SJCRH30 (cell line): ENCODE measurements around the gene OR2V2. TPM values are rescaled to one million over a fixed set of nuclear protein-coding genes. Genes with fewer than 3 reads are reported as not detected.

ENCODE experiments used
- DNase-seq, 2 experiments: peaks; one replicate each; pipeline ENCODE4 v3.0.0-alpha.2; 2015 to 2020
- H3K27ac ChIP-seq: fragments of 250-450 bp; sonication (Bioruptor Pico); 2 replicates; pipeline ENCODE4 v1.5.1; 2020; ENCODE audit warnings: mild to moderate bottlenecking, moderate library complexity
- H3K27me3 ChIP-seq: fragments of 250-450 bp; sonication (Bioruptor Pico); 2 replicates; pipeline ENCODE4 v1.5.1; 2020; ENCODE audit warnings: mild to moderate bottlenecking, moderate library complexity
- H3K36me3 ChIP-seq: fragments of 250-450 bp; sonication (Bioruptor Pico); 2 replicates; pipeline ENCODE4 v1.5.1; 2020; ENCODE audit warnings: mild to moderate bottlenecking, moderate library complexity
- H3K4me1 ChIP-seq: fragments of 250-450 bp; sonication (Bioruptor Pico); 2 replicates; pipeline ENCODE4 v1.5.1; 2020; ENCODE audit warnings: mild to moderate bottlenecking, moderate library complexity
- H3K4me3 ChIP-seq: fragments of 250-450 bp; sonication (Bioruptor Pico); 2 replicates; pipeline ENCODE4 v1.5.1; 2020; ENCODE audit warnings: mild to moderate bottlenecking, moderate library complexity
- H3K9me3 ChIP-seq: fragments of 250-450 bp; sonication (Bioruptor Pico); replicated peaks from 2 replicates; pipeline ENCODE4 v1.5.1; 2020; ENCODE audit warnings: mild to moderate bottlenecking, moderate library complexity
- total RNA-seq: library from RNA; depleted of rRNA; stranded (reverse); fragments of >200 nt; shearing (Covaris generic); gene quantifications from 2 replicates; pipeline ENCODE4 v1.2.3, GENCODE V29; 2014; rRNA removed

Gene OR2V2
- total RNA-seq, 1 experiment from 2014 or later = not detected

GRCh38 chr5:181205761-181206649 lies 58.6 kb downstream of the OR2V2 start:
- H3K27me3 ChIP-seq = no peaks in the 10 kb centered on the region
- no peaks in the 10 kb centered on the region for H3K9me3 ChIP-seq
- H3K4me1 ChIP-seq = no peaks in the 10 kb centered on the region
- H3K4me3 ChIP-seq = peak overlapping the region; percentile 72
- H3K36me3 ChIP-seq = no peaks in the 10 kb centered on the region
- peak; percentile 54 to 61 for DNase-seq
- peak overlapping the region; percentile 2; the same call in 1 of the 2 replicates for H3K27ac ChIP-seq

GRCh38 chr5:181207214-181207959 lies 60.0 kb downstream of the OR2V2 start:
- H3K4me3 ChIP-seq = peak overlapping the region; percentile 72
- peak overlapping the region; percentile 55 for H3K27ac ChIP-seq
- no peaks in the 10 kb centered on the region for H3K36me3 ChIP-seq
- no peaks in the 10 kb centered on the region for H3K9me3 ChIP-seq
- peak; percentile 86 to 93 for DNase-seq
- H3K4me1 ChIP-seq = no peaks in the 10 kb centered on the region
- no peaks in the 10 kb centered on the region for H3K27me3 ChIP-seq

- H3K4me3 ChIP-seq = peak overlapping the region; percentile 72
- H3K36me3 ChIP-seq = no peaks in the 10 kb centered on the region
- no peaks in the 10 kb centered on the region for H3K9me3 ChIP-seq
- H3K27ac ChIP-seq = no peak overlapping the region
- DNase-seq = no peak
- H3K4me1 ChIP-seq = no peaks in the 10 kb centered on the region
- H3K27me3 ChIP-seq = no peaks in the 10 kb centered on the region
Observed at GRCh38 chr5:181207960-181208253, 60.5 kb downstream of the OR2V2 start.

Other genes with a start within 250 kb of the OR2V2 start
- gene BTNL8, start 248.4 kb upstream of the OR2V2 start, total RNA-seq = not detected in 2 replicates
- gene BTNL3, start 158.7 kb upstream of the OR2V2 start, total RNA-seq = not detected in 2 replicates
- gene BTNL9, start 107.3 kb upstream of the OR2V2 start, total RNA-seq = not detected in 2 replicates
- gene OR2V1, start 16.4 kb upstream of the OR2V2 start, total RNA-seq = 0.10 TPM in 1 of 2 replicates, not detected in the other
- 6.9 and 9.0 TPM in 2 replicates for gene TRIM7, start 57.6 kb downstream of the OR2V2 start, total RNA-seq
- gene TRIM41, start 75.7 kb downstream of the OR2V2 start, total RNA-seq = 15.2 and 17.8 TPM in 2 replicates
- 5,838 and 6,264 TPM in 2 replicates for gene RACK1, start 96.3 kb downstream of the OR2V2 start, total RNA-seq
- 5.3 and 7.9 TPM in 2 replicates for gene TRIM52, start 113.6 kb downstream of the OR2V2 start, total RNA-seq
- 0.18 TPM in 1 of 2 replicates, not detected in the other for gene OR4F3, start 219.7 kb downstream of the OR2V2 start, total RNA-seq